WTC11 (cell line): ENCODE measurements around the gene RABEP1. TPM values are rescaled to one million over a fixed set of nuclear protein-coding genes. Genes with fewer than 3 reads are reported as not detected.

ENCODE experiments used
- ATAC-seq: fragments of 200-7000 bp; cut with Tn5 transposase; 2 replicates; pipeline ENCODE4 v1.10.0; 2021; ENCODE audit warnings: mild to moderate bottlenecking, moderate library complexity
- CTCF ChIA-PET: fragments of 300-600 bp; sonication (Branson Sonifier 250); formaldehyde crosslinking; loops from one replicate; lab custom pipeline; 2021; ENCODE audit warnings: antibody characterized with exemption; lab: Charles Lee
- POLR2A ChIA-PET: fragments of 350-600 bp; sonication (Branson Sonifier 250); formaldehyde crosslinking; loops from one replicate; lab custom pipeline; 2021; ENCODE audit warnings: antibody characterized with exemption; lab: Charles Lee
- DNase-seq: peaks from one replicate; pipeline ENCODE4 v3.0.0; 2021; ENCODE audit warnings: low spot score
- H3K27ac Mint-ChIP-seq: 2 replicates; pipeline ENCODE4 v1.8.0; 2021; ENCODE audit warnings: mixed read lengths
- H3K27me3 Mint-ChIP-seq: 2 replicates; pipeline ENCODE4 v1.8.0; 2021; ENCODE audit warnings: low read depth, mild to moderate bottlenecking, moderate library complexity, mixed read lengths
- H3K36me3 Mint-ChIP-seq: 2 replicates; pipeline ENCODE4 v1.8.0; 2021; ENCODE audit warnings: mixed read lengths
- H3K4me1 Mint-ChIP-seq: 2 replicates; pipeline ENCODE4 v1.8.0; 2022; ENCODE audit warnings: mixed read lengths
- H3K4me3 Mint-ChIP-seq: 2 replicates; pipeline ENCODE4 v1.8.0; 2021; ENCODE audit warnings: mild to moderate bottlenecking, moderate library complexity, mixed read lengths
- H3K9me3 Mint-ChIP-seq: 2 replicates; pipeline ENCODE4 v1.8.0; 2021; ENCODE audit warnings: mixed read lengths
- AFF4 ChIP-seq: sonication (generic); formaldehyde crosslinking; IDR thresholded peaks from 2 replicates; pipeline ENCODE4 v1.8.1; 2023; ENCODE audit warnings: mild to moderate bottlenecking, missing genetic modification reagents, borderline replicate concordance
- ARID4B ChIP-seq: sonication (generic); formaldehyde crosslinking; IDR thresholded peaks from 2 replicates; pipeline ENCODE4 v1.8.0; 2023; ENCODE audit warnings: missing genetic modification reagents, mild to moderate bottlenecking, borderline replicate concordance
- ATF1 ChIP-seq: sonication (generic); formaldehyde crosslinking; IDR thresholded peaks from 2 replicates; pipeline ENCODE4 v1.8.1; 2023; ENCODE audit warnings: mild to moderate bottlenecking, moderate library complexity, missing genetic modification reagents
- ATF3 ChIP-seq: sonication (generic); formaldehyde crosslinking; conservative IDR thresholded peaks from 2 replicates; pipeline ENCODE4 v1.8.1; 2022; ENCODE audit warnings: mild to moderate bottlenecking, missing genetic modification reagents
- CDX4 ChIP-seq: fragments of 250-450 bp; sonication (Bioruptor Pico); IDR thresholded peaks from 2 replicates; pipeline ENCODE4 v1.9.0; 2021; ENCODE audit warnings: moderate library complexity, mild to moderate bottlenecking, inconsistent platforms, borderline replicate concordance
- EMX1 ChIP-seq: fragments of 250-450 bp; sonication (Bioruptor Pico); IDR thresholded peaks from 2 replicates; pipeline ENCODE4 v1.8.0; 2021; ENCODE audit warnings: mild to moderate bottlenecking
- MAX ChIP-seq: sonication (generic); formaldehyde crosslinking; IDR thresholded peaks from 2 replicates; pipeline ENCODE4 v1.8.0; 2022; ENCODE audit warnings: mild to moderate bottlenecking, missing genetic modification reagents
- NFYB ChIP-seq: sonication (generic); formaldehyde crosslinking; conservative IDR thresholded peaks from 2 replicates; pipeline ENCODE4 v1.8.0; 2022; ENCODE audit warnings: low read depth, missing genetic modification reagents
- NR3C1 ChIP-seq: sonication (generic); formaldehyde crosslinking; conservative IDR thresholded peaks from 2 replicates; pipeline ENCODE4 v1.8.1; 2023; ENCODE audit warnings: low read depth, mild to moderate bottlenecking, missing genetic modification reagents
- OVOL2 ChIP-seq: fragments of 250-450 bp; sonication (Bioruptor Pico); IDR thresholded peaks from 2 replicates; pipeline ENCODE4 v1.9.0; 2021; ENCODE audit warnings: mild to moderate bottlenecking, borderline replicate concordance
- ZBTB21 ChIP-seq: sonication (generic); formaldehyde crosslinking; IDR thresholded peaks from 2 replicates; pipeline ENCODE4 v1.8.1; 2023; ENCODE audit warnings: mild to moderate bottlenecking, missing genetic modification reagents, borderline replicate concordance
- ZNF138 ChIP-seq: sonication (generic); formaldehyde crosslinking; conservative IDR thresholded peaks from 2 replicates; pipeline ENCODE4 v1.8.1; 2022; ENCODE audit warnings: mild to moderate bottlenecking, moderate library complexity, missing genetic modification reagents
- ZNF263 ChIP-seq: sonication (generic); formaldehyde crosslinking; IDR thresholded peaks from 2 replicates; pipeline ENCODE4 v1.8.1; 2022; ENCODE audit warnings: low read depth, mild to moderate bottlenecking, moderate library complexity, missing genetic modification reagents
- ZNF416 ChIP-seq: fragments of 250-450 bp; sonication (Bioruptor Pico); IDR thresholded peaks from 2 replicates; pipeline ENCODE4 v1.9.0; 2021; ENCODE audit warnings: mild to moderate bottlenecking, inconsistent platforms
- ZNF512 ChIP-seq: sonication (generic); formaldehyde crosslinking; IDR thresholded peaks from 2 replicates; pipeline ENCODE4 v1.8.1; 2022; ENCODE audit warnings: missing genetic modification reagents, borderline replicate concordance
- total RNA-seq: library from RNA; stranded (reverse); gene quantifications from 3 replicates; pipeline ENCODE4 v1.2.3, GENCODE V29; 2021

The RABEP1 gene
- total RNA-seq, 1 experiment from 2014 or later = 40.9 TPM

- no peaks in the 10 kb centered on the region for H3K27me3 Mint-ChIP-seq
- no peak overlapping the region for H3K4me3 Mint-ChIP-seq
- H3K27ac Mint-ChIP-seq = no peak overlapping the region
- no peaks in the 10 kb centered on the region for H3K9me3 Mint-ChIP-seq
- peaks cover 11% of the 10 kb centered on the region for H3K4me1 Mint-ChIP-seq
- DNase-seq = no peak
- POLR2A ChIA-PET = interaction anchor here (0.7 kb wide), 1 partner anchor 97 kb away, joined by 3 read pairs; no protein-coding TSS in a partner anchor
- no peaks in the 10 kb centered on the region for H3K36me3 Mint-ChIP-seq
- TF ChIP-seq EMX1 (CRISPR knock-in tag) (no peak), AFF4 (no peak)
- TF ChIP-seq, all 79 proteins: peak for 0
- CTCF ChIA-PET = no interaction called here
- no peak for ATAC-seq
These were observed 25.0 kb upstream of the RABEP1 start for GRCh38 chr17:5257124-5257523.

- Mint-ChIP-seq H3K9me3 (no peaks in the 10 kb centered on the region), H3K36me3 (no peaks in the 10 kb centered on the region), H3K4me1 (no peaks in the 10 kb centered on the region), H3K27me3 (no peaks in the 10 kb centered on the region), H3K4me3 (no peak overlapping the region), H3K27ac (no peak overlapping the region)
- POLR2A ChIA-PET = no interaction called here
- no peak for DNase-seq
- CTCF ChIA-PET = interaction anchor here (0.6 kb wide), 1 partner anchor 55 kb away, joined by 3 read pairs; no protein-coding TSS in a partner anchor
- TF ChIP-seq NR3C1 (CRISPR knock-in tag) = no peak
- no peak for TF ChIP-seq ATF1
- TF ChIP-seq ZNF512 (CRISPR knock-in tag) = no peak
- no peak for TF ChIP-seq NFYB
- TF ChIP-seq ZNF263 (CRISPR knock-in tag) = no peak
- TF ChIP-seq OVOL2 (CRISPR knock-in tag) = no peak
- TF ChIP-seq MAX (CRISPR knock-in tag) = no peak
- no peak for TF ChIP-seq CDX4 (CRISPR knock-in tag)
- no peak for TF ChIP-seq ZBTB21 (CRISPR knock-in tag)
- TF ChIP-seq ATF3 (CRISPR knock-in tag) = no peak
- TF ChIP-seq ZNF138 (CRISPR knock-in tag) = no peak
- TF ChIP-seq ARID4B = no peak
- TF ChIP-seq ZNF416 (CRISPR knock-in tag) = no peak
- ATAC-seq = no peak
These were observed 21.5 kb upstream of the RABEP1 start for GRCh38 chr17:5260542-5260941.
